GM18858 (cell line): ENCODE data around the gene MPP4.
"Not testable (repeated sequence)": the region's sequence is repeated elsewhere in the genome, so short reads cannot be mapped to it uniquely, and the experiment has no call there.

Experiments used
- ATAC-seq: cut with Tn5 transposase; IDR thresholded peaks from one replicate; pipeline ENCODE4 v1.9.1; 2021; ENCODE audit not compliant: unreplicated experiment

MPP4 gene

DNA sequence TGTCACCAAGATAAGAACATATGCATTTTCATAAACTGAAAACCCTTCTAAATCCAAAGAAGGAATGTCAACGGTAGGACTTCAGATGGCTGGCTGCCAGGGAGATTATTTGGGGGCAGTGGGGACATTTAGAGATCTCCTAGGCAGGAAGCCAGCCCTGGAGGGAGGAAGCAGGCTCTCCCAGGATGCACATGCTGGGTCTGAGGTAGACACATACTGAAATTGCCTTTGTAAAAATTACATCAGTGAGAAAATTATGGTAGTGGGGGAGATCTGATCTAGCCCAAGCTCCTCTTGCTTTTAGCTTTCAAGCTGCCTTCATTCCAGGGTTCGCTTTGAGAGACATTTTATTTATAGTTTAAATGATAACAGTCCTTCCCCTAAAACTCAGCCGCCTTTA, 24.1 kb downstream of the MPP4 start:
- no peak for ATAC-seq

- ATAC-seq: no peak
Measured at GRCh38 chr2:201673546-201673945, 24.9 kb downstream of the MPP4 start.

GRCh38 chr2:201671205-201671604, 27.2 kb downstream of the MPP4 start:
- not testable (repeated sequence) for ATAC-seq

DNA sequence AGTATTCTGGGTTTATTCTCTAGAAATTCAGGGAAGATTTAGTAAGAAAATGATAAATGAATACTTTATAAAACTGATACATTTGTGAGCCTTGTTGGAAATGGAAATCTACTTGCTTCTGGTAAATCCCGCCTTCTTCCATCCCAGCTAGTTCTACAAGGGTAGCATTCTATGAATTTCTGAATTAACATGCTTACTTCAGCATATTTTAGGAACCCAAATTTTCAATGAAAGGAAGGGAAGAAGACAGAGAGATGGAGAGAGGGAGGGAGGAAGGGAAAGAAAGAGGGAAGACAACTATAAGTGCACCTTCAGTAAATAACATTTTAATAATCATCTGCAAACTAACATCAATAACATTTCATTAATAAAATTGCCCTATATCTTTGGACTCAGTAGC, 28.6 kb downstream of the MPP4 start:
- ATAC-seq: no peak

DNA sequence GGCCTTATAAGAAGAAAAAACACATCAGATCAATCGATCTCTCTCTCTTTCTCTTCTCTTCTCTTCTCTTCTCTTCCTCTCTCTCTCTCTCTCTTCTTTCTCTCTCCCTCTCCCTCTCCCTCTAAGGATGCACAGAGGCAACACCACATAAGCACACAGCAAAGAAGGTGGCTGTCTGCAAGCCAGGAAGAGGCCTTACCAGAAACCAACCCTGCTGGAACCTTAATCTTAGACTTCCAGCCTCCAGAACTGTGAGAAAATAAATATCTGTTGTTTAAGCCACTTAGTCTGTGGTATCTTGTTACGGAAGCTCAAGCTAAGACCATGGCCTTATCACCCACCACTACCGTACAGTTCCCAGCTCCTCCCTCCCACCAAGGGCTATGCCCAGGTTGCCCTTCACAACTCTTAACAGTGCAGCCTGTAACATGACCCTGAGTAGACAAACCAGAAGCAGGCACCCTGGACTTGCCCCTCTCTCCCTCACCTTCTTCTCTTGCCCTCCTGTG, 30.0 kb downstream of the MPP4 start:
- ATAC-seq: no peak

GRCh38 chr2:201664334-201664733, 34.1 kb downstream of the MPP4 start:
- ATAC-seq: no peak

DNA sequence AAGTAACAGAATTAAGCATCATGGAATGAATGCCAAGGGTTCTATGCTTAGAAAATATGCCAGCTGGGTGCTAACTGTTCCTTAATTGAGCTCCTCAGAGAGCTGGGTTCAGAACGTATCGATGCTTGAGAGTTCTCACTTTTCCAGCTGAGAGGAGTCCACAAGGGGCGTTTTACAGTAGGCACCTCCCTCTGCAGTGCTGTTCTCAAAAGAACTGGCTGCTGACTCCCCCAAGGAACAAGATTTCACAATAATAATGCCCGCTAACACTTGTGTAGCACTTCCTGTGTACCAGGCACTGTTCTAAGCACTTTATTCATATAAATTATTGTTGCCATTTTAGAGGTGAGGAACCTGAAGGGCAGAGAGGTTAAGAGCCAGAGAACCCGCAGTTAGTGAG, 37.1 kb downstream of the MPP4 start:
- no peak for ATAC-seq

DNA sequence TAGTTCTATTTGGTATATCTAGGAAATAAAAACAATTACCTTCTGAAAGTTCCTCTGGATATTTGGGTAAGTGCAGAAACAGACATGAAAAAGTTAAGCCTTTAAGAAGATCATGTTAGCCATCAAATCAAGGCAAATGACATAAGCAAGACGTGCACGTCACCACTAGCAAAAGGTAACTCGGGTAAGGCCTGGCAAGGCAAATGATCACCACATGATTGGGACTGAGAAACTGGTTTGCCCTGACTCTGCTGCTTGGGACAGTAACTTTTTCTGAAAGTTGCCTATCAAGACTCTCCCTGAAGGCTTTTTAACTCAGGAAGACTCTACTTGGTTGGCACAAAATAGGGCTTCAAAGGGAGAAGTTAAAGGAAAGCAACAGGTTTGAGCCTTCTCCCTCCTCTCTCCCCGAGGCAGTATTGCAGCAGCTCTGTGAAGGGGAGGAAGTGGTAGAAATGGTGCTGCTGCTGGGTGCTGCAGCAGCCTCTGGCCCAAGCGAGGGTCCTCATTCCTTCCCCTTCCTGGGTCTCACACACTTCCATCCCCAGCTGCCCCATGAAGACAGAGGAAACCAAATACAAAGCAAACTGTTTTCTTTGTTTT, 38.0 kb downstream of the MPP4 start:
- ATAC-seq: no peak

DNA sequence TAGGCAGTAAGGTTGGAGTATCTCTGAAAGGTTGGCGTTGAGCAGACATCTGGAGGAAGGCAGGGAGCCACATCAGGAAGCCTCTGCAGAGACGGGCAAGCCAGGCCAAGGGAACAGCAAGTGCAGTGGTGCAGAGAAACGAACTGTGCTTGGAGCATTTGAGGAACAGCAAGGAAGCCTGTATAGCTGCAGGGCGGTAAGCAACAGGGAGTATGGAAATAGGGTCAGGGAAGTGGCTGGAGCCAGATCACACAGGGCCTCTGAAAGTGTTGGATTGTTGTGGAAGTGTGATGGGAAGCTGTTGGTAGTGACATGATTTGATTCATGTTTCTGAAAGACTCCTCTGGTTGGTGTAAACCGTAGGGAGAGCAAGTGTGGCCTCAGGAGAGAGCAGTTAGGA, 41.7 kb downstream of the MPP4 start:
- ATAC-seq: no peak

- no peak for ATAC-seq
Measured at GRCh38 chr2:201656102-201656501, 42.3 kb downstream of the MPP4 start.

DNA sequence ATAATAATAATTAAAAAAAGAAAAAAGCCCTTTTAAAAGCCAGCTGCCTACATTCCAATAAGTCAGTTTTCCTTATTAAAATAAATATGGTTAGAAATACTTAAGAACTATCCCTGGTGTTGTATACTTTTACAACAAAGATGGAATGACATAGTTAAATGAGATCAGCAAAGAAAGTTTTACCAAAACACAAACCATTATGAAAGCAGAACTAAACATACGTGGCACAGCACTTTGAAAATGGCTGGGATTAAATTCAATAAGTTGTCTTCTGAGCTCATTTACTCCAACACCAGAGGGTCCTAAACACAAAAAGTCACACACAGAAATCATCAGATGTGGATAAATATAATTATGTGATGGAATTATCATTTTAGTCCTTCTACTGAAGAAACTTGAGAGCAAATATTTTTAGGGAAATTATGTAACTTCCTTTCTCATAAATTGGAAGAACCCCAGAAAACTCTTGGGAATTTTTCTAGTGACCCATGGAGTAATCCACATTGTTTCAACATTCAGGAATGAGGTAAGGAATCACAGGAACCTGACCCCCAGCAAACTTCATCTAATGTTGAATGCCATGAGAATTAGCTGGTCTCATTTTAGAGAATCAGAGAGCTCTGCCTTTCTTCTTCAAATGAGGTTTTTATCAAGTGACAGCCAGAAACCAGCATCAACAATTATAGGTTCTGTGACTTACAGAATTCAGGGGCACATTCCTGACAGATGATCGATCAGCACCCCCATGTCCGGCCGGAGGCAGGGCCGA, 43.6 kb downstream of the MPP4 start:
- ATAC-seq: no peak

DNA sequence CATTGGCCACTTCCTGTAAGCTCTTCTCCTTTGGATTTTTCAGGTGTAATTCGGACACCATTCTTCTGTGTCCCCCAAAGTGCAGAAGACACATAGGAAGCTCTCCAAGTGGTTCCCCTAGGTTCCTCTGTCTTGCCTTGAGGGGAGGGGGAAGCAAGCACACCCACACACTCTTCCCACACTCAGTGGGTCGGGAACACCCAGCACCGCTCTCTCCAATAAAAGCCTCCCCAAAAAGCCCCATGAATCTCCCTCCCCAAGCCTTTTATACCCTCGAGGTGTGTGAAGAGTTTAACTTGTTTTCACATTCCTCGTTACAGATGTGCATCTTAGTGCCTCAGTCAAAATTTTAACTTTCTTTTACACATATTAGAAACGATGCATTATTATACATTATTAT, 45.2 kb downstream of the MPP4 start:
- no peak for ATAC-seq

DNA sequence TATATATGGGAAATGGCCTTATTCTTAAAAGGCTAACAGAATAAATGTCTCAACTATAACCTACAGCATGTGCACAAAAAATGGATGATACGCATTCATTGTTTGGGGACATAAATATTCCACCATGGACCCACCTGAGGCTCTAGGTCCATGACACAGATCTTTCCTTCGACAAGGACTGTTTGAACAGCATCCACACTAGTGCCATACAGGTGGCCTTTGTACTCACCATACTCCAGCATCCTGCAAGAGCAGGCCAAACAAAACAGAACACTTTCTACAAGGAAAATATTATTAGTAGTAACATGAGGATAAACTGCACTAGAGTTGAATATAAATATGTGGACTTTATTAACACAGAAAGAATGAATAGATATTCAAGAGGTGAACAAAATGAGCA, 49.0 kb downstream of the MPP4 start:
- ATAC-seq: no peak

DNA sequence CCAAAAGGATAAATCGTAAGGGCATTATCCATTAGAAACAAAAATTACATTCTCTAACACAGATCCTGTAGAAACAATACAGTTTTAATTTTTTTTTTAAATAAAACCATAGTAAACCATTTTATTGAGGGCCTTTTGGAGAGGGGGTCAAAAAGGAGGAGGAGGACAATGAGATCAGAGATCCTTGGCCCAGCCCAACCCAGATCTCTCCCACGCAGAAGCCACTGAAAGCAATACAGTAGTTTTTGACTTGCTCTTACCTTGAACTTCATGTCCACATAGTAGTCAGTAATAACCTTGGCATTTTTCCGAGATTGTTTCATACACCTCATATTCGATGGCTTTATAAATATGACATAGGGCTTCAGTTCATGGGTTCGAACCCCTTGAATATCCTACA, 51.0 kb downstream of the MPP4 start:
- no peak for ATAC-seq

- no peak for ATAC-seq
Measured at GRCh38 chr2:201644001-201644400, 54.4 kb downstream of the MPP4 start.

- ATAC-seq: no peak
Measured at GRCh38 chr2:201643216-201643890, 55.1 kb downstream of the MPP4 start, which contains the start of gene TMEM237. TSS of gene TMEM237 (minus strand) at chr2:201643503. CDS start at chr2:201643400, 103 bp downstream.

- ATAC-seq: peak; percentile 53
Measured at GRCh38 chr2:201642579-201643215, 55.7 kb downstream of the MPP4 start.

- ATAC-seq: peak; percentile 33
Measured at GRCh38 chr2:201642086-201642578, 56.3 kb downstream of the MPP4 start.

GRCh38 chr2:201639205-201639604, 59.2 kb downstream of the MPP4 start:
- ATAC-seq: no peak

DNA sequence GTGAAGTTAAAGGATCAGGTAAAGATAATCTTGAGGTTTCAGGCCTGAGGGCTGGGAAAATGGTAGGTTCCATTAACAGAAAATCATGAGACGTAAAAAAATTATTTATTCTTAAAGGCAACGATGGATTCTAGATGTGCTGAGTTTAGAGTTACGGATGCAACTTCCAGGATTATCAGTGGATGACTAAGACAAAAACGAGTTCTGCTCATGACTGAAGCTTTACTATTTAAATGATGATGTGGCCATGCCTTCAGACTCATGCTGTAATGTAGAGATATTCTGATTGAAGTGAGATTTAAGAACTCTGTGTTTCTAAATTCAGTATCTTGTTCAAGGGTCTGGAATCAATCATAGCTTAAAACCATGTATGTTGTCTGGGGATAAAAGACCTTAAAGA, 60.1 kb downstream of the MPP4 start:
- no peak for ATAC-seq

- ATAC-seq: no peak
Measured at GRCh38 chr2:201633661-201634249, 64.7 kb downstream of the MPP4 start.
